GM23338 (cell line): Measurements from ENCODE around the gene FBXW12.
"Not testable (repeated sequence)": the region's sequence is repeated elsewhere in the genome, so short reads cannot be mapped to it uniquely, and the experiment has no call there.

ENCODE experiments used
- CREB1 ChIP-seq: fragments of 250-450 bp; sonication (Bioruptor Pico); IDR thresholded peaks from 2 replicates; pipeline ENCODE4 v1.5.0; 2020; ENCODE audit warnings: low read depth, mild to moderate bottlenecking, moderate library complexity
- CTCF ChIP-seq, 2 experiments: fragments of 200-600 bp in 1 of 2; sonication (generic) in 1 of 2; conservative IDR thresholded peaks; 2 replicates each; pipeline versions ENCODE4 v1.5.1 to v1.6.1; 2016 to 2017; ENCODE audit warnings: antibody characterized with exemption in 2 of 2, low read depth in 2 of 2, mild to moderate bottlenecking in 2 of 2, moderate library complexity in 1 of 2
- EZH2 ChIP-seq: fragments of 200-600 bp; sonication (generic); IDR thresholded peaks from one replicate; pipeline ENCODE4 v1.8.0; 2017; ENCODE audit warnings: antibody characterized with exemption, mild to moderate bottlenecking, low read depth; ENCODE audit not compliant: unreplicated experiment
- JUNB ChIP-seq: IDR thresholded peaks from one replicate; pipeline ENCODE4 v1.6.1; 2016; ENCODE audit warnings: antibody characterized with exemption; ENCODE audit not compliant: unreplicated experiment
- POLR2AphosphoS5 ChIP-seq: IDR thresholded peaks from 2 replicates; pipeline ENCODE4 v1.6.1; 2016; ENCODE audit warnings: antibody characterized with exemption, low read depth

GRCh38 chr3:48331706-48332435 is 40.1 kb upstream of the FBXW12 start:
- not testable (repeated sequence) for TF ChIP-seq CTCF (conservative IDR thresholded peaks at IDR 0.05; ENCODE audit: low read depth in 2 of 2); EZH2; JUNB; POLR2AphosphoS5; CREB1 (CRISPR knock-in tag)
